PC-3 (cell line): Measurements from ENCODE around the gene RALGAPA1. TPM values are rescaled to one million over a fixed set of nuclear protein-coding genes. Genes with fewer than 3 reads are reported as not detected.
A peak's percentile ranks its signal among the peaks of the same experiment; 100 is the strongest.

ENCODE experiments used
- ATAC-seq: fragments of 200-7000 bp; cut with Tn5 transposase; 2 replicates; pipeline ENCODE4 v1.9.1; 2020; ENCODE audit warnings: mild to moderate bottlenecking, moderate library complexity
- BruUV-seq: library from RNA; stranded (reverse); fragments of 400-500 nt; replicated peaks from 2 replicates; lab custom pipeline; 2021; lab: Mats Ljungman, UMichigan
- CTCF ChIA-PET: fragments of 300-600 bp; sonication (Branson Sonifier 250); formaldehyde crosslinking; loops from one replicate; lab custom pipeline; 2022; ENCODE audit warnings: antibody characterized with exemption; lab: Charles Lee
- POLR2A ChIA-PET: fragments of 300-600 bp; sonication (Branson Sonifier 250); formaldehyde crosslinking; loops from one replicate; lab custom pipeline; 2022; ENCODE audit warnings: antibody characterized with exemption; ENCODE audit not compliant: unreplicated experiment; lab: Charles Lee
- DNase-seq: peaks from one replicate; pipeline ENCODE4 v3.0.0-alpha.2; 2015
- H2AFZ ChIP-seq: fragments of 300-600 bp; sonication (generic); 2 replicates; pipeline ENCODE4 v1.6.0; 2016; ENCODE audit warnings: antibody characterized with exemption, low read length
- H3F3A ChIP-seq: fragments of 300-600 bp; sonication (generic); one replicate; pipeline ENCODE4 v1.6.0; 2017; ENCODE audit warnings: antibody characterized with exemption, low read length, control low read depth, mild to moderate bottlenecking; ENCODE audit not compliant: unreplicated experiment
- H3K27ac ChIP-seq: fragments of 300-600 bp; sonication (generic); 2 replicates; pipeline ENCODE4 v1.5.1; 2016; ENCODE audit warnings: mild to moderate bottlenecking, low read length
- H3K27me3 ChIP-seq: fragments of 300-600 bp; sonication (generic); 2 replicates; pipeline ENCODE4 v1.6.1; 2016; ENCODE audit warnings: low read length, mixed read lengths
- H3K36me3 ChIP-seq: fragments of 300-600 bp; sonication (generic); 2 replicates; pipeline ENCODE4 v1.6.1; 2016; ENCODE audit warnings: low read depth, mixed run types, low read length, mixed read lengths
- H3K4me1 ChIP-seq: fragments of 300-600 bp; sonication (generic); 2 replicates; pipeline ENCODE4 v1.5.1; 2016; ENCODE audit warnings: low read length; ENCODE audit not compliant: insufficient read depth
- H3K4me2 ChIP-seq: fragments of 300-600 bp; sonication (generic); 2 replicates; pipeline ENCODE4 v1.6.0; 2016; ENCODE audit warnings: low read length
- H3K4me3 ChIP-seq: fragments of 300-600 bp; sonication (generic); 2 replicates; pipeline ENCODE4 v1.5.1; 2016; ENCODE audit warnings: mild to moderate bottlenecking, low read length, mixed read lengths
- H3K79me2 ChIP-seq: fragments of 300-600 bp; sonication (generic); 2 replicates; pipeline ENCODE4 v1.6.1; 2017; ENCODE audit warnings: low read length, mixed read lengths
- H3K9ac ChIP-seq: fragments of 300-600 bp; sonication (generic); 2 replicates; pipeline ENCODE4 v1.6.0; 2016; ENCODE audit warnings: mild to moderate bottlenecking, low read length
- H3K9me2 ChIP-seq: fragments of 300-600 bp; sonication (generic); replicated peaks from 2 replicates; pipeline ENCODE4 v1.6.1; 2016; ENCODE audit warnings: mixed run types, low read length, mixed read lengths
- H3K9me3 ChIP-seq: fragments of 300-600 bp; sonication (generic); 2 replicates; pipeline ENCODE4 v1.6.1; 2016; ENCODE audit warnings: low read length, mixed read lengths
- H4K20me1 ChIP-seq: fragments of 300-600 bp; sonication (generic); 2 replicates; pipeline ENCODE4 v1.6.1; 2016; ENCODE audit warnings: low read length, mixed read lengths
- EZH2 ChIP-seq: fragments of 300-600 bp; sonication (generic); IDR thresholded peaks from one replicate; pipeline ENCODE4 v1.6.1; 2017; ENCODE audit warnings: antibody characterized with exemption, mild to moderate bottlenecking, low read length; ENCODE audit not compliant: unreplicated experiment
- EZH2phosphoT487 ChIP-seq: fragments of 300-600 bp; sonication (generic); IDR thresholded peaks from 2 replicates; pipeline ENCODE4 v1.6.1; 2018; ENCODE audit warnings: mild to moderate bottlenecking, antibody characterized with exemption, low read length, borderline replicate concordance
- intact Hi-C: fragments of 100-400 bp; cut with micrococcal nuclease; formaldehyde crosslinking; loops from 2 replicates; pipeline ENCODE4 v1.9.0; 2023
- total RNA-seq: library from RNA; depleted of rRNA; stranded (reverse); fragments of >200 nt; gene quantifications from 2 replicates; pipeline ENCODE4 v1.2.3, GENCODE V29; 2014
- TF ChIP-seq, protein P1 (sequence below): fragments of 300-600 bp; sonication (generic); conservative IDR thresholded peaks from 2 replicates; pipeline ENCODE4 v1.5.1; 2017; ENCODE audit warnings: antibody characterized with exemption, low read depth, mild to moderate bottlenecking, low read length

Gene RALGAPA1
- total RNA-seq, 1 experiment from 2014 or later: 20.3 TPM

GRCh38 chr14:35829449-35829848, 20.4 kb upstream of the RALGAPA1 start:
- no peak for ATAC-seq
- H3K27me3 ChIP-seq: no peaks in the 10 kb centered on the region
- H4K20me1 ChIP-seq: peaks cover 10% of the 10 kb centered on the region; the same call in 1 of the 2 replicates
- H3K9me2 ChIP-seq: no peaks in the 10 kb centered on the region
- CTCF ChIA-PET: no interaction called here
- POLR2A ChIA-PET: no interaction called here
- H3F3A ChIP-seq: no peaks in the 10 kb centered on the region
- no peak overlapping the region for H2AFZ ChIP-seq
- H3K36me3 ChIP-seq: peaks cover 10% of the 10 kb centered on the region; the same call in 1 of the 2 replicates
- H3K27ac ChIP-seq: no peak overlapping the region
- H3K79me2 ChIP-seq: peaks cover 30% of the 10 kb centered on the region
- no peak overlapping the region for H3K4me2 ChIP-seq
- TF ChIP-seq EZH2 (no peak), EZH2phosphoT487 (no peak)
- TF ChIP-seq, protein P1, sequence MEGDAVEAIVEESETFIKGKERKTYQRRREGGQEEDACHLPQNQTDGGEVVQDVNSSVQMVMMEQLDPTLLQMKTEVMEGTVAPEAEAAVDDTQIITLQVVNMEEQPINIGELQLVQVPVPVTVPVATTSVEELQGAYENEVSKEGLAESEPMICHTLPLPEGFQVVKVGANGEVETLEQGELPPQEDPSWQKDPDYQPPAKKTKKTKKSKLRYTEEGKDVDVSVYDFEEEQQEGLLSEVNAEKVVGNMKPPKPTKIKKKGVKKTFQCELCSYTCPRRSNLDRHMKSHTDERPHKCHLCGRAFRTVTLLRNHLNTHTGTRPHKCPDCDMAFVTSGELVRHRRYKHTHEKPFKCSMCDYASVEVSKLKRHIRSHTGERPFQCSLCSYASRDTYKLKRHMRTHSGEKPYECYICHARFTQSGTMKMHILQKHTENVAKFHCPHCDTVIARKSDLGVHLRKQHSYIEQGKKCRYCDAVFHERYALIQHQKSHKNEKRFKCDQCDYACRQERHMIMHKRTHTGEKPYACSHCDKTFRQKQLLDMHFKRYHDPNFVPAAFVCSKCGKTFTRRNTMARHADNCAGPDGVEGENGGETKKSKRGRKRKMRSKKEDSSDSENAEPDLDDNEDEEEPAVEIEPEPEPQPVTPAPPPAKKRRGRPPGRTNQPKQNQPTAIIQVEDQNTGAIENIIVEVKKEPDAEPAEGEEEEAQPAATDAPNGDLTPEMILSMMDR: no peak
- no peak overlapping the region for H3K4me3 ChIP-seq
- intact Hi-C loops: loop anchor here (5.0 kb wide), 2 partner anchors 123 to 238 kb away; no protein-coding TSS in a partner anchor
- DNase-seq: peak; percentile 37
- H3K9ac ChIP-seq: no peak overlapping the region
- peaks cover 7% of the 10 kb centered on the region; the same call in 1 of the 2 replicates for H3K4me1 ChIP-seq
- BruUV-seq: no TSS peak
- no peaks in the 10 kb centered on the region for H3K9me3 ChIP-seq

GRCh38 chr14:35827678-35828472, 18.8 kb upstream of the RALGAPA1 start:
- ChIA-PET POLR2A (no interaction called here), CTCF (no interaction called here)
- no peak for ATAC-seq
- Histone ChIP-seq H3K4me1 (peaks cover 7% of the 10 kb centered on the region; the same call in 1 of the 2 replicates), H3K4me3 (peak overlapping the region; percentile 91), H3K4me2 (peak overlapping the region; percentile 97), H4K20me1 (peaks cover 10% of the 10 kb centered on the region; the same call in 1 of the 2 replicates), H3K79me2 (peaks cover 30% of the 10 kb centered on the region), H3K9me2 (no peaks in the 10 kb centered on the region), H3K9me3 (no peaks in the 10 kb centered on the region), H3K27me3 (no peaks in the 10 kb centered on the region), H2AFZ (no peak overlapping the region), H3K9ac (peak overlapping the region; percentile 96; the same call in 1 of the 2 replicates), H3K27ac (no peak overlapping the region), H3K36me3 (peaks cover 5% of the 10 kb centered on the region; the same call in 1 of the 2 replicates), H3F3A (no peaks in the 10 kb centered on the region)
- no TSS peak for BruUV-seq
- no peak for DNase-seq
- intact Hi-C loops: loop anchor here (5.0 kb wide), 2 partner anchors 124 to 239 kb away; no protein-coding TSS in a partner anchor
- TF ChIP-seq EZH2 (no peak), EZH2phosphoT487 (no peak)
- TF ChIP-seq, protein P1: no peak
